Activated CD4-positive, CD25-positive, alpha-beta regulatory T cell treated with anti-CD3 and anti-CD28 coated beads, Interleukin-2, amount 50 U/mL, for 24 hours (primary cell): ENCODE measurements around the gene LMF2.

Experiments
- ATAC-seq, 2 donors: fragments of 150-1000 bp; cut with Tn5 transposase; one replicate each; pipeline ENCODE4 v1.10.0; 2021; ENCODE audit warnings: mild to moderate bottlenecking in 1 of 2, moderate library complexity in 1 of 2

Gene LMF2

DNA sequence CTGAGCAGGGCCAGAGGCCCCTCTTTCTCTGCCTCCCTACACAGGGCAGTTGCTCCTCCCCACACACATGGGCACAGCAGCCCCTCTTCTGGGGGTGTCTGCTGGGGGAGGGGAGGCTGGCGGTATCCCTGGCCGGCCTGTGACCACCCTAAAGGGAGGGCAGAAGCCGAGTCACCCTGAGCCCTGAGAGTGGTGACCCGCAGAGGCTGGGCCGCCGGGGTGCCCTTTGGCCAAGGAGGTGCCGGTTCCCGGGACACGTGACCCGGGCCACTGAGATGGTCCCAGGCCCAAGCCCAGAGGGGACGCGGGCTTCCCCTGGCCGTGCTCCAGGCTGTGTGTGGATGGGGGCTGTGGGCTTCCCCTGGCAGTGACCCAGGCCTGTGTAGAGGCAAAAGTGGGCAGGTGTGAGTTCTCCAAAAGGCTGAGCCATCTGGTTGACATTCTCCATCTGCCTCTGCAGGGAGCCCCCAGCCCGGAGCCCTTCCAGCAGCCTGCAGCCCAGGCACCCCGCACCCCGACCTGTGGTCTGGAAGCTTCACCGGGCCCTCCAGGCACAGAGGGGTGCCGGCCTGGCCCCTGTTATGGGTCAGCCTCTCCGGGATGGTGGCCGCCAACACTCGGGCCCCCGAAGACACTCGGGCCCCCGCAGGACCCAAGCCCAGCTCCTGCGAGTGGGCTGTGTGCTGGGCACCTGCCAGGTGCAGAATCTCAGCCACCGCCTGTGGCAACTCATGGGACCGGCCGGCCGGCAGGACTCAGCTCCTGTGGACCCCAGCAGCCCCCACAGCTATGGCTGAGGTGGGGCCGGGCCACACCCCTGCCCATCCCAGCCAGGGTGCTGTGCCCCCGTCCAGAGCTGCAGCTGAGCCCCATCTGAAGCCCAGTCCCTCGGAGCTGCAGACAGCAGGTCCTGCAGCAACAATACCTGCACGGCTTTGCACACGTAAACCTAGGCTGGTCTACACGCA lies 25.1 kb downstream of the LMF2 start:
- no peak for ATAC-seq

DNA sequence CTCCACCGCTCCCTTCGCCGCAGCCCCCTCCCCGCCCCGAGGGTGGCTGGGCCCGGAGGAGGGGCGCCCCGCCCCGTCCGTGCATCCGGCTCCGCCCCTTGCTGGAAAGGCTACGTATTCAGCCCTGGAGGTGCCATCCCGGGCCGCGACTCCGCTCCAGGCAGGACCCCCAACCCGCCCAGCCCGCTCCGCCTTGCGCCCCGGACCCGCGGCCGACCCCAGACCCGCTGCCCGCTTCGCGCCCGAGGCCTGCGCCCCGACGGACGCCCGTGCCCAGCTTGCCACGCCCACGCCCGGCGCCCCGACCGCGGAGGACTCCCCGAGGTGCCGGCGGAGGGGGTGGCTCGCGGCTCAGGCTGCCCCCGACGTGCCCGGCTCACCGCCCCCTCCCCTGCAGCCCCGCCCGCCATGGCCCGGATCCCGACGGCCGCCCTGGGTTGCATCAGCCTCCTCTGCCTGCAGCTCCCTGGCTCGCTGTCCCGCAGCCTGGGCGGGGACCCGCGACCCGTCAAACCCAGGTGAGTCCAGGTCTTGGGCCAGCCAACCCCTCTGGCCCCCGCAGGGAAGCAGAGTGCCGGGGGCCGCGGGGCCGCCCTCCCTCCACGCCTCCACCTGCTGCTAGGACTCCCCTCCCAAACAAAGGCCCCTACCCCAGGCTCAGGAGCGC lies 25.9 kb downstream of the LMF2 start, which contains the start of gene ADM2:
TSS of gene ADM2 (plus strand) at position 104 of the 667 bp plus-strand sequence. CDS start at position 409, 305 bp downstream.
- peak; percentile 72 to 82 for ATAC-seq

DNA sequence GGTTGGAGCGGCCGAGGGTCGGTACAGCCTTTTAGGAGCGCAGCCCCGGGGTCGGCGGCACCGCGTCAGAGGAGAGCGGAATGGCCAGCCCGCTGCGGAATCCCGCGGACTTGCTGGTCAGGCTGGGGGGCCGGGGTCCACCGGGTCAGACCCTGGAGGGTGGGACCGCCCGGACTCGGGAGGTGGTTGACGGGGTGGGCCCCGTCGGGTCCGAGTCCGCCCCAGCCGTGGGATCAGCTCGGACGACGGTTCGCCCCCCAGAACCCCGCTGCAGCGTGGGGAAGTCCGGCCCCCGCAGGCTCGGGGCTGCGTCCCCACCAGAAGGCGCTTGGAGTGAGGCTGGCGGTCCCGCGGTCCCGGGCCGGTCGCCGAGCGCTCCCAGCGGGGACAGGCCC lies 26.5 kb downstream of the LMF2 start:
- ATAC-seq: no peak

DNA sequence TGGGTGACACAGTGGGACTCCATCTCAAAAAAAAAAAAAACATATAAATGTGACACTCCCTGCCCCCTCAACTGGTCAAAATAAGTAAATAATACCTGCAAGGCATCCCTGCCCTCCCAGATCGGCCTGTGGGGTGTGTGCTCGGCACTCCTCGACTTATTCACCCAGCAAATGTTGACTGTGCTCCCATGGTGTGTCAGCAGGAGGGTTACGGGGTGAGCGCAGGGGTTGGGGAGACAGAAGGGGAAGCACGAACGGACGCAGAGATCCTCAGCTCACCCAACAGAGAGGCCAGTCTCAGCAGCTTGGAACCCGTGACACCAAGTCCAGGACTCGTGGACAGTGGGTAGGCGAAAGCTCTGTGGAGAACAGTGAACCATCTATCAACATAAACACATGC lies 27.8 kb downstream of the LMF2 start:
- no peak for ATAC-seq

DNA sequence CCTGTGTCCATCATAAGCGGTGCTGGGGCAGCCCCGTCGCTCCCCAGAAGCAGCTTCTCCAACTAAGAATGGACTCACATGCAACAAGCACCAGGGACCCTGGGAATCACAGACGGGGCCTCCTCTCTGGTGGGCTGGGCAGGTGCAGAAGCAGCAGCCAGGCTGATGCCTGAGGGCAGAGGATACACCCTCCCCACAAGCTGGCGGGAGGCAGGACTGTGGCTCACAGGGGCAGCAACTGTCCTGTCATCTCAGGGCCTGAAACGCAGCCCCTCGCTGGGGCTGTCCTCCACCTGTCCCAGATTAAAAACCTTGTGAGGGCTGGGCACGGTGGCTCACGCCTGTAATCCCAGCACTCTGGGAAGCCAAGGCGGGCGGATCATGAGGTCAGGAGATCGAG lies 29.6 kb downstream of the LMF2 start:
- ATAC-seq: no peak

DNA sequence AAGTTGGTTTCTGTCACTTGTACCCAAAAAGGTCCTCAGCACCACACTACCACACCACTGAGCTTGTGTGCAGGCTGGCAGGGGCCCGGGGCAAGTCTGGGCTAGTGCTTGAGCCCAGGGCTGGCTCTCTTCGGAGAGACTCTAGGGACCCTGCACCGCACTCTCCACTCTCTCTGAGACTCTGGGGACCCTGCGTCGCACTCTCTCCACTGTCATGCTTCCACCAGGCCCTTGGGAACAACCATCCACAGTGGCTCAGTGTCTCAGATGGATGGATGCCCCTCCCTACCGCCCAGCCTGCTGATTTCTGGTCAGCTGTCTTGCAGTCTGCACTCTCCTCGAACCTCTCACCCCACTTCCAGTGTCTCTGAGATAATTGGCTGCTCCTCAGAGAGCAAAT lies 30.6 kb downstream of the LMF2 start:
- no peak for ATAC-seq

DNA sequence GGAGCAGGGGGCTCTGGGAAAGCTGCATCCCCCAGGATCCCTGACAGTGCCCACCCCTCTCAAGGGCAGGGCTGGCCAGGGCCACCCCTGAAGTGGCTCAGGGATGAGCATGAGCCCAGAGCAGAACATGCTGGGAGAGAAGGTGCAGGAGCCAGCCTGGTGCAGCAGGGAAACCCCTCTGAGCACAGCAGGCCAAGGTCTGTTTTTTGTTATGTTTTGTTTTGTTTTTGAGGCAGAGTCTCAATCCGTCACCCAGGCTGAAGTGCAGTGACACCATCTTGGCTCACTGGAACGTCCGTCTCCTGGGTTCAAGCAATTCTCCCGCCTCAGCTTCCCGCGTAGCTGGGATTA lies 31.9 kb downstream of the LMF2 start:
- no peak for ATAC-seq

DNA sequence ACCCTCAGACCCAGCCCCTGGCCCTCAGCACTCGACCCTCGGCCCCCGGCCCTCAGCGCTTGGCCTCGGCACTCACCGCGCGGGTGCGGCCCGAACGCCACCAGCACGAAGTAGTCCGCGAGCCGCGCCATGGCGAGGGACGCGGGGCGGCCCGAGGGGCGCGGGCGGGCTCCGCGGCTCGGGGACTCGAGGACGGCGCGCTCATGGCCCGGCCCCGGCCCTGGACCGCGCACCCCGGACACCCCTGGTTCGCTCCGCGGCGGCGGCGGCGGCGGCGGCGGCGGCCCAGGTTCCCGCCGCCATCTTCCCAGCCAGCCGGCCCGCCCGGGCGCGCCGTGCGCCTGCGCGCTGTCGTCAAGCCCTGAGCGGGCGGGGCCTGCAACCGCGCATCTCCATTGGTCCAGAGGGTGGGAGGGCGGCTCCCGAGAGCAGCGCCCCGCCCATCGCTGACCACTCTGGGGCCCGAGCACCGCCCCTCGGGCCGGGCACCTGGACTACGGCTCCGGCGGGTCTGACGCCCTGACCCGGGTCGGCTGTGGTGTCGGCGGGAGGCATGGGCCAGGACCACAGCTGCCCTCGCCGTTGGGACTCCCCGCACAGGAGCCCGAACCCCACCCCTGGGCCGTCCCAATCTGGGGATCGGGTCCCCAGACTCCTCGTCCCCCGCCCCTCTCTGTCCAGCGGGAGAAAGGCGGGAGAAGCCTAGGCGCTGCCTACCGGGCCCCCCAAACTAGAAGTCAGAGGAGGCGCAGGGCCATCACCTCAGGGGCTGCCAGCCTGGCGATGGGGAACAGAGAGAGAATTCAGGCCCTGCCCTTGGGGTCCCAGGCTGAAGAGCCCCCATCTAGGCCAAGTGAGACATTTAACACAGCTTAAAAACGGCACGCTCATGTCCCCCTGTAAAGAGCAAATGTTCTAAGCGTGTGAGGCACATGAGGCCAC lies 32.5 kb downstream of the LMF2 start, which contains the start of gene SBF1:
TSS of gene SBF1 (minus strand) at position 326 of the 942 bp plus-strand sequence. CDS start at position 131, 195 bp downstream.
- peak; percentile 74 to 76 for ATAC-seq

DNA sequence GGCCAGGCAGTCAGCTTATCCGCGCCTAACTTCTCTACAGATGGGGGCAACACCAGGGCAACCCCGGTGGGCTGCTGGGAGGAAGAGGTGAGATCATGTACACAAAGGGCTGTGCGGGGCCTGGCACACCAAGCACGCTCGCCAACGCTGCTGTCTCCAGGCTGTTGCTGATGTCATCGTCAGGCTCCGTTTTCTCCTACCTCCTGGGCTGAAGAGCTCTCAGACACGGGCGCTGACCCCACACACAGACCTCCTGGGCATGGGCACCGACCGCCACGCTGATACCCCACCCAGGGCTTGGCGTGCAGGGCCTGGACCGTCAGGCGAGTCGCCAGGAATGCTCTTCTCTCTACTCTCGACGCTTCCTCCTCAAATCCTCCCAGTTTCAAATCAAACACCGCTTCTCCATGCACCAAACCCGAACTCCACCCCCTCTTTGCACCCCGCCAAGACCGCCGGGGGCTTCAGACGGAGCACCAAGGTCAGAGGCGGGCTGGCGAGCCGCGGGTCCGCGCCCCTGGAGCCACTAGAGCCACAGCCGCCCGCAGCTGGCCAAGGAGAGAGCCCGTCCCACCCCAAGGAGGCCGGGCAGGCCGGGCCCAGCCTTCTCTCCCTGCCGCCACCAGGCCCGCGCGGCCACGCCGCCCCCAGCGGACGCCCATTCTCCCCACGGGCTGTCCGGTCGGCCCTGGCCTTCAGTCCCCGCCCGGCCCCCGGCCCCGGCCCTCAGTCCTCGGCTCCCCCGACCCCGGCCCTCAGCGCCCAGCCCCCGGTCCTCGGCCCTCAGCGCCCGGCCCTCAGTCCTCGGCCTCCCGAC lies 33.4 kb downstream of the LMF2 start:
- ATAC-seq: no peak

DNA sequence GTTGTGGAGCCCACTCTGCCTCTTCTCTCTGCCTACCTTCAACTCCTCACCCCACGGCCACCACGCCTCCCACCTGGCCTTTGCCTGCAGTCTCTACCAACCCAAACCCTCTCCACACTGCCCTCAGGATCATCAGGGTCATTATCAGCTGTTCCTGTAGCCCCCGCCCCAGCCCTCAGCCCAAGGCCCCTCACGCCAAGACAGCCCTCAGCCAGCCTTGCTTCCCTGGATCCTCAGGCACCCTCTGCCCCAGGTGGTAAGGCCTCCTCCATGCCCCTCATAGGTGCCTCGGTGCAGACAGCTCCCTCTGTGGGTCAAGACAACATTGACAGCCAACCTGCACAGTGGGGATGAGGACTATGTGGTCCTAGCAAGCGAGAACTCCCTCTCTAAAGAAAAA lies 34.4 kb downstream of the LMF2 start:
- ATAC-seq: peak in 1 of 2 donors; percentile 12

DNA sequence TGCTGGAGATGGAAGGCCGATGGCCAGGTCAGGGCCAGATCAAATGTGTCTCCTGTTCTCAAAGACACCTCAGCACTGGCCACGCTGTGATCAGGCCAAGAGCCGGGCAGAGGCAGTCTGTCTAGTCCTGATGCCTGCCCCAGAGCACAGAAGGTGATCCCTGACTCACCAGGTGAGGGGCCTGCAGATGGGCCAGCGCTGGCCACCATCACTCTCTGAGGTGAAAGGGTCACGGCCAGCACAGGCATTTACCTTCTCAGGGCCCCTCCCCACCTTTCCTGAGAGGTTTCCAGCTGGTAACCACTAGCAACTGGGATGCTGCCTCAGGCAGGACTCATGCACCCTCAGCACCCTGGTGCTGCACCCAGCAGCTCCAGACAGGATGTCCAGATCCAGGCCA lies 35.5 kb downstream of the LMF2 start:
- no peak for ATAC-seq

DNA sequence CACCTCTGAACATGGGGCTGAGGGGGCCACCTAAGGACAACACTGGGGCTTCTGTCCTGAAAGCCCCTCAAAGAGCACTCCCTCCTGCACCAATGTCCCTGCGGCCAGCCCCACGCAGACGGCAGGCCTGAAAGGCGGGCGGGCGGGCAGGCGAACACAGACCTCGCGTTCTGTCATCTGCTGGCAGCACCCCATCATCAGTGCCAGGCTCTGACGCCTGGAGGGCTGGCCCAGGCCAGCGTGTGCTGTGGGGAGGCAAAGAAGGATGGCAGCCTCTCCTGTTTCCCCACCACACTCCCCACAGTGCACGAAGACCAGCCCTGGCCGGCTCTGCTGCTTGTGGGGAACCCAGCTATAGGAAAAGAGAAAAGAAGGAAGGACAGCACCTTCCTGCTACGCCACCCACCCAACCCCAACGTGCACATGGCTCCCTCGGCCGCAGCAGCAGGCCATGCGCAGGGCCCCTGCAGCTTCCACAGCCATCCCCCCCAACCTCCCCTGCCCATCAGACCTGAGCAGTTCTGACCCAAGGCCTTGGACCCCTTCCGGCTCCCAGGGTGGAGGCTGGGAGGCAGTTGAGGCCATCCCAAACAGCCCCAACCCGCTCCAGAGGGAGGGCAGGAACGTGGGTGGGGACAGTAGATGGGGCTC lies 36.2 kb downstream of the LMF2 start:
- no peak for ATAC-seq

DNA sequence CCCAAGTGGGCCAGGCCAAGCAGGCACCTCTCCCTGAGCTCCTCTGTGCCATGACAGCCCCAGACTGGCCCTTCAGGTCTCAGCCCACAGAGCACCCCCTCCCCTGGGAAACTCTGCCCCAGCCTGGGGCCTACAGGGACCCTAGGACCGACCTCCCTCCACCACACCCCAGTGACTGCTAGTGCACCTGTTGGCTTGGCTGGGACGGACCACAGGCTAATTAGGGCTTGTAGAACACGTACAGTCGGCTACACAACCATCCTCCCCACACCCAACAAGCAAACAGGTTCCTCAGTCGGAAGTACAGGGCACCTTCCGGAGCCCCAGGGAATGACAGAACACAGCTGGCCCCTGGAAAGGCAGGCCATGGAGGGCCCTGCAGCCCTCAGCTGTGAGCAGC lies 37.0 kb downstream of the LMF2 start:
- ATAC-seq: no peak

DNA sequence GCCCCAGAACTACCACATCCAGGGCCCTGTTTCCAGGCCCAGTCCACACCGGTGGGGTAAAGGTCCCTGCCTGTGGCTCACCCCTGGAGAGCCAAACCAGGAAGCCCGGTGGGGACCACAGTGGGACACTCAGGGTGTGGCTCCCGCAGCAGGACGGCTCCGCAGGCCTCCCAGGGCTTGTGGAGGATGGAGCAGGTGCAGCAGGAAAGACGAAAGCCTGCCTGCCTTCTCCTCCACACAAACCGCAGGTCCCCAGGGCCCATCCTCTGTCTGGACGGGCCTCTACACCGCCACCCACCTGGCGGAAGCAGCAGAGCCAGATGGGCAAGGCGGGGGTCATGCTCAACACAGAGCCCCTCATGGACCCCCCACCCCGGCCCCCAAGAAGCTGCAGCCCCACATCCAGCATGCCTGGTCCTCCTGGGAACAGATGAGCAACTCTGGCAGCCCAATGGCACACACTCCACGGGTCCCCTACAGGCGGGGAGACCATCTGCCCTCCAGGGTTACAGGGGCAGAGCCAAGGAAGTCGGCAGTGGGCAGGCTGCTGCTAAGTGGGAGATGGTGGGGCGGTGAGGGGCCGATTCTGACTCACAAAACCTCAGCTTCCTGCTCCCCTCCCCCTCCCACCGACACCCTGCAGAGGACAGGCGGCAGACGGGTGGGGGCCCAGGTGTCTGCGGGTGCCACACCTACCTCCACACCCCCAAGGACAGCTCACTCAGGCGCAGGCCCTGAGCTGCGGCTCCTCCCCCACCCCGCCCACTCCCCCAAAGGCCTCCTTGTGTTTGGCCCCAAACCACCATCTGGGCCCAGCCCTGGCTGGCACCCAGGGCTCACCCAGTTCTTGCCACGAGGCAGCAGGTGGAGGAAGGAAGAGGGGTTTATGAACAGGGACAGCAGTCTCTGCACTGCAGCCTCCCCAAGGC lies 37.9 kb downstream of the LMF2 start:
- ATAC-seq: peak; percentile 87

DNA sequence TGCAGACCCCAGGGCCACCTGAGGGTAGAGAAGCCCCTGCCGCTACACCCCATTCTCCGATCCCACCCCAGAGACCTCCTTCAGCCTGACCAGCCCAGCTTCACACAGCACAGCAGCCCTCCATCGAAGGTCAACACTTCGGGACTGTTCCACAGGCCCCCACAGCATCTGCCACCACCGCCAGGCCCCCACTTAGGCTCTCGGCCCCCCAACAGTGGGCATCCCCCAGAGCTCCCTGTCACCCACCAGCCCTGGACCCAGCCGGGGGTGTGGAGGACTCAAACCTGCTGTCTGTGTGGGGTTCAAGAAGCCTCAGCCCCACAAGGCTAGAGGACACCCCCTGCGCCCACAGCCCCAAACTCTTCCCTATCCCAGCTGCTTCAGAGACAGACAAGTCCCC lies 38.9 kb downstream of the LMF2 start:
- ATAC-seq: no peak

DNA sequence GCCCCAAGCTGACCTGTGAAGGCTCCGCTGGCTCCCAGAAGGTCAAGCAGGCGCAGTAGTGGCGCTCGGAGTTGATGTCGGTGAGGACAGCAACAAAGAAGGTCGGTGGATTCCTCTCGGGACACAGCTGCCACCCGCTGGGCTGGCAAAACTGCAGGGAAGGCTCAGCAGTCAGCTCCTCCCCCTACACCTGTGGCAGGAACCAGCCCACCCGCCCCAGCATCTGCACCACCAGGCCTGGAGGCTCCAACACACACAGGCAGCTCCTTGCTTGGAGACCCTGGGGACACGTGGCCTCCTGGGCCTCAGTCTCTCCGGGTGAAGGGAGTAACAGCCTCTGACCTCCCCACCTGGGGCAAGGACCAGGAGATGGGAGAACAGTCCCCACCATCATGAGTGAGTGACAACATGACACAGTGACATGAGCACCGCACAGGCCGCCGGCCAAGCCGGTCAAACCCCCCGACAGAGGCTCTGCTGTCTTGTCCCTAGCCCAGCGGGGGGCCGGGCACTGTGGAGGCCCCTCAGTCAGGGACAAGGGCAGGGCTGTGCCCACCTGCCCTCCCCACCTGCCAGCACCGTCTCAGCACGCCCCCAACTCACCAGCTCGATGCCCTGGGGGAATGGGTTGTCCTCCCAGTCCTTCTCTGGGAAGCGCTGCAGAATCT lies 39.6 kb downstream of the LMF2 start:
- ATAC-seq: no peak

DNA sequence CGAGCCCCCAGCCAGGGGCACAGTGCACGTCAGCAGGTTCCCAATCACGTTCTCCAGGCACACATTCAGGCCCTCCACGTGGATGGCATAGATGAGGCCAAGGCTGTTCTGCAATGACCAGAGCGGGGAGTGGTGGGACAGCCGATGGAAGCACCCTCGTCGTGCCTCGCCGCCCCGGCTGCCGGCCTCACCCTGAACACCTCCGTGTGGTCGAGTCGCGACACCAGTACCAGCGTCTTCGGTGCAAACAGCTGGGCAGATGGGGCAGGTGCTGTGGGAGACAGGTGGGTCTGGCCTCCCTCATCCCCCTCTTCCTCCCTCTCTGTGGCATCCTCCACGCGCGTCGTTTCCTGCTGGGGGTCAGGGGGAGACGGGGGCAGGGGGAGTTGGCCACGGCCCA lies 40.2 kb downstream of the LMF2 start:
- no peak for ATAC-seq

DNA sequence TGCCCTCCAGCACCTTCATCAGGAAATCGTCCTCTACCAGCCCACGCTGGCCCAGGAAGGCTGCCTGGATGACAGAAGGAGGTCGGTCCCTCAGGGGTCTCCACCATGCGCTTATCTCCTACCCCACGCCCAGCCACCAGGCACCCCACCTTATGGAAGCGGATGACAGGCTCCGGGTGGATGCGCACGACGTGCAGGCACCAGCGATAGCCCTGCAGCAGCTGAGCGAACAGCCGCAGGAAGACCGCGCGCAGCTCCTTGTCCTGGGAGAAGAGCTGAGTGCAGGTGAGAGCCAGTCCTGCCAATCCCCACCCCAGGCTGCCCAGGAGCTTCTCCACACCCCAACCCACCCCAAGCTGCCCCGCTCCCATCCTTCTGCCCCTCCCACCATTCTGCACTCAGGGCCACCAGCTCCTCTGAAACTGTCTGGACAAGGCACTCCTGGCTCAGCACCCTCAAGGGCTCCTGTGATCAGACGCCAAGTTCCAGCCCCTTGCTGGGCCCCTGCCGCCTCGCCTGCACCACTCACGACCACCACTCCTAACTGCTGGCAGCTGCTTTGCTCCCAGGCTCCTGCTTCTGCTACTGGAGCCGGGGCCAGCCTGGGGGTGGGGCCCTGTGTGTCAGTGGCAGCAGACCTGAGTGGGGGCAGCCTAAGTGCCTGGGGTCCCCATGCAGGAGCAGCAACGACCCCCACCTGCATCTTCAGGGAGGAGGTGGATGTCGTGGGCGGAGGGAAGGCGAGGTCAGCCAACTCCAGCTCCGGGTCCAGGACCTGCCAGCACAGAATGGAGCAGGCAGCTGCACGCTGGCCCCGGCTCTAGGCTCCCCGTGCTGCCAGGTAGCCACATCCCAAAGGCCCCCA lies 42.2 kb downstream of the LMF2 start:
- no peak for ATAC-seq

DNA sequence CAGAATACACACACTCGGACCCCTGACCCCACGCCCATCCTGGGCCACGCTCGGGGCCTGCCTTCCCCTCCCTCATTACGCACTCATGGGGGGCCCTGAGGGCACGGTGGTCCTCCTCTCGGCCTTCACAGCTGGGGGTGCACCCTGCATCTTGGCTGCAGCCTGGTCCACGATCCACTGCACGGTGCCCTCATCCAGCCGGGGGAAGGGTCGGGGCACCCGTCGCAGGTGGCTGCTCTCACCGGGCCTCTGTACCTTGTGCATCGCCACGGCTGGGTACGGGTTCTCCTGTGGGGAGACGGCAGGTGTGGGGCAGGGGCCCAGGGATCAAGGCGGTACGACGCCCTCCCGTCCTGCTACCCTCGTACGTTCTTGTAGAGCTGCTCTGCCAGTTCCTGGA lies 43.1 kb downstream of the LMF2 start:
- no peak for ATAC-seq
